Psoas muscle (tissue), 8 donors: ENCODE results near the gene ANAPC15. TPM values are rescaled to one million over a fixed set of nuclear protein-coding genes. Genes with fewer than 3 reads are reported as not detected.

ENCODE experiments used
- ATAC-seq, 4 donors: fragments of 200-7000 bp; cut with Tn5 transposase; one replicate each; pipeline ENCODE4 v1.9.1; 2020; ENCODE audit warnings: moderate library complexity in 3 of 4, mild to moderate bottlenecking in 2 of 4
- DNase-seq, 2 donors: peaks; one replicate each; pipeline ENCODE4 v3.0.0-alpha.2; 2020
- H3K27ac ChIP-seq: fragments of 200-600 bp; one replicate; pipeline ENCODE4 v1.8.0; 2022
- H3K27me3 ChIP-seq, 3 donors: fragments of 200-600 bp in 1 of 3; one replicate each; pipeline versions ENCODE4 v1.6.1 to v1.8.0; 2013 to 2022; ENCODE audit warnings: low read length in 2 of 3, mild to moderate bottlenecking in 2 of 3, moderate library complexity in 1 of 3; ENCODE audit not compliant: insufficient read depth in 3 of 3
- H3K36me3 ChIP-seq, 2 donors: fragments of 200-600 bp in 1 of 2; one replicate each; pipeline versions ENCODE4 v1.6.1 to v1.8.0; 2013 to 2022; ENCODE audit warnings: low read depth in 1 of 2, mild to moderate bottlenecking in 1 of 2, moderate library complexity in 1 of 2; ENCODE audit not compliant: insufficient read depth in 1 of 2
- H3K4me1 ChIP-seq: fragments of 200-600 bp; one replicate; pipeline ENCODE4 v1.8.0; 2022
- H3K4me3 ChIP-seq: fragments of 200-600 bp; one replicate; pipeline ENCODE4 v1.8.0; 2022; ENCODE audit warnings: mild to moderate bottlenecking
- H3K9me3 ChIP-seq: fragments of 200-600 bp; one replicate; pipeline ENCODE4 v1.8.0; 2022
- CTCF ChIP-seq: fragments of 200-600 bp; IDR thresholded peaks from one replicate; pipeline ENCODE4 v1.8.0; 2022; ENCODE audit warnings: antibody characterized with exemption
- WGBS, 3 donors: extraction: QIAGEN DNeasy Blood & Tissue Kit; methylation state at CpG; one replicate each; pipeline versions ENCODE4 v1.1.6 to v1.1.7; 2013; 5-methylcytosine and 5-hydroxymethylcytosine counted together
- intact Hi-C, 2 donors: fragments of 100-400 bp; cut with DNase I; formaldehyde crosslinking; loops; one replicate each; pipeline versions ENCODE4 v1.11.0 to v1.14.2; 2022
- polyA plus RNA-seq, 3 donors: library from polyadenylated mRNA; stranded (reverse); fragments of 200-250 nt; gene quantifications; one replicate each; pipeline ENCODE4 v1.2.3, GENCODE V29; 2013
- total RNA-seq, 4 donors: library from RNA; stranded (reverse); fragmentation: NEBNext Ultra II Directional in 2 of 4; extraction: Animal tissue kit (Norgen Biotek cat#: 25700) in 2 of 4; gene quantifications; one replicate each; pipeline versions ENCODE4 v1.2.1 to v1.2.4, GENCODE V29; 2021 to 2023
- donor health status: healthy with polysubstance abuse.
- donor health status: DM: no; HTN: no; CAD: no; lungs with moderate emphysema.
- donor health status: Bipolar disorder and iron deficiency.
- donor health status: healthy.
- donor health status: DM: yes; HTN: yes; CAD: no.
- donor health status: DM: no; HTN: no; CAD: no.
- donor health status: DM: no; HTN: no; CAD: no.
- donor health status: DM: yes; HTN: yes; CAD: no.

The ANAPC15 gene
- total and polyA plus RNA-seq, 7 donors, result 32.7 to 49.2 (median 37.5) TPM

- no peak for ATAC-seq
- H3K4me3 ChIP-seq, result no peak overlapping the region
- WGBS, 3 donors, result 77 to 83% (median 78%) methylated on average over 3 of the region's 3 CpGs
- no peak overlapping the region for H3K27ac ChIP-seq
- no peaks in the 10 kb centered on the region for H3K4me1 ChIP-seq
- TF ChIP-seq CTCF, result no peak
- no peaks in the 10 kb centered on the region for H3K9me3 ChIP-seq
- no peak for DNase-seq
- no peaks in the 10 kb centered on the region for H3K27me3 ChIP-seq
- no peaks in the 10 kb centered on the region for H3K36me3 ChIP-seq
- intact Hi-C loops, result loop anchor here in 1 of 2 donors (2.0 kb wide), 1 partner anchor 40 kb away; no protein-coding TSS in a partner anchor
Observed at GRCh38 chr11:72141066-72141465, 28.6 kb upstream of the ANAPC15 start.

- DNase-seq, result no peak
- Histone ChIP-seq H3K4me3 (no peak overlapping the region), H3K27ac (no peak overlapping the region), H3K9me3 (no peaks in the 10 kb centered on the region), H3K27me3 (no peaks in the 10 kb centered on the region), H3K4me1 (no peaks in the 10 kb centered on the region), H3K36me3 (no peaks in the 10 kb centered on the region)
- 91 to 95% (median 92%) methylated on average over 2 of the region's 2 CpGs for WGBS, 3 donors
- no peak for TF ChIP-seq CTCF
- ATAC-seq, result no peak
- intact Hi-C loops, result loop anchor here in 1 of 2 donors (2.0 kb wide), 1 partner anchor 40 kb away; no protein-coding TSS in a partner anchor
Observed at GRCh38 chr11:72140661-72141060, 28.2 kb upstream of the ANAPC15 start.

- 89 to 94% (median 91%) methylated on average over 11 of the region's 11 CpGs for WGBS, 3 donors
- intact Hi-C loops, result no loop called here
- DNase-seq (no peak), ATAC-seq (no peak)
- H3K9me3 ChIP-seq, result no peaks in the 10 kb centered on the region
- H3K4me3 ChIP-seq, result no peak overlapping the region
- H3K27me3 ChIP-seq, result no peaks in the 10 kb centered on the region
- H3K36me3 ChIP-seq, result no peaks in the 10 kb centered on the region
- no peak for TF ChIP-seq CTCF
- H3K27ac ChIP-seq, result no peak overlapping the region
- H3K4me1 ChIP-seq, result no peaks in the 10 kb centered on the region
Observed at GRCh38 chr11:72139500-72139899, 27.0 kb upstream of the ANAPC15 start.

GRCh38 chr11:72138821-72139390 is 26.4 kb upstream of the ANAPC15 start:
- H3K4me1 ChIP-seq, result no peaks in the 10 kb centered on the region
- DNase-seq (no peak), ATAC-seq (no peak)
- H3K27ac ChIP-seq, result no peak overlapping the region
- no peaks in the 10 kb centered on the region for H3K9me3 ChIP-seq
- H3K27me3 ChIP-seq, result no peaks in the 10 kb centered on the region
- intact Hi-C loops, result no loop called here
- no peak for TF ChIP-seq CTCF
- WGBS, 3 donors, result 77 to 85% (median 84%) methylated on average over 12 of the region's 12 CpGs
- H3K4me3 ChIP-seq, result no peak overlapping the region
- no peaks in the 10 kb centered on the region for H3K36me3 ChIP-seq
